Measurements from ENCODE around the gene CLTCL1. TPM values are rescaled to one million over a fixed set of nuclear protein-coding genes. Genes with fewer than 3 reads are reported as not detected.
A peak's percentile ranks its signal among the peaks of the same experiment; 100 is the strongest.

CLTCL1 gene
- total and polyA plus RNA-seq, 4 donors = 12.3 to 20.9 (median 15.7) TPM

DNA sequence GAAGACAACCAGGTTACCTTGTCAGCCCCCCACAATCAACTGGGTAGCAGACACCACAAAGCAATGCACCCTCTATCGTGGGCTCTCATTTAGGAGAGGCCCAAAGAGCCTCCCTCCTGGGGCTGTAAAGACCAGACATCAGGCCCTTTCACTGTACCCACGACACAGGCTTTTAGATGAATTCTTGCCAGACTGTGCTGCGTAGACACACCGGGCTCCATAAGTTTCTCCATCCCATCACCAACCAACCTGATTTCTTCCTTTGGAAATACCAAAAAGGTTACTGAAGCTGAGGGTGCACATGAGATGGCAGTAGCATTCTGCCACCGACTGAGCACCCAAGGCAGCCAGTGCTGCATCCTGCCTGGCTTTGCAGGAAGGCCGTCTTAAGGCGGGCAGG is 66.5 kb downstream of the CLTCL1 start:
- H3K9me3 ChIP-seq (ENCODE audit: control insufficient read depth, insufficient read depth, low read length) = no peaks in the 10 kb centered on the region
- no peaks in the 10 kb centered on the region for H3K27me3 ChIP-seq (ENCODE audit: control insufficient read depth, insufficient read depth, low read length)
- H3K4me1 ChIP-seq (ENCODE audit: control insufficient read depth, insufficient read depth, low read length) = no peaks in the 10 kb centered on the region
- peaks cover 42% of the 10 kb centered on the region for H3K36me3 ChIP-seq (ENCODE audit: control insufficient read depth, insufficient read depth, low read length)
- no peak overlapping the region for H3K27ac ChIP-seq (ENCODE audit: low read depth, low read length)
- DNase-seq (ENCODE audit: low read depth in 4 of 6, low spot score in 6 of 6) = no peak
- WGBS (ENCODE audit: insufficient coverage) = 97% methylated on average over 7 of the region's 7 CpGs
- H3K4me3 ChIP-seq (ENCODE audit: low read depth, low read length) = no peak overlapping the region

DNA sequence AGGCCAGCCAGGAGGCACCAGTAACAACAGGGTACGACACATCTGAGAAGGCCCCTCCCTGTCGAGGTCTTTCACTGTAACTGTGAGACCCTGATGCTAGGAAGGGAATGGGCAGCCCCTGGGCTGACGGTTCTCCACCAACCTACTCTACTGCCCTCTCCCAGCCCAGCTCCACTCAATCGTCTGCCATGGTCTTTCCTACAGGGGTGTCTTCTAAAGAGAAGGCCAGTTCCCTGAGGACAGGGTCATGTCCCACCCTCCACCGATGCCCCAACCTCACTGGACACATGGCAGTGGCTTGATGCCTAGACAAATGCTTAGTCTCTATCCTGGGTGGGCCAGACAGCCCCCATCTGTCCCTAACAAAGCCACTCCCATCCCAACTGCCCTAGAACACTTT is 67.0 kb downstream of the CLTCL1 start:
- DNase-seq (ENCODE audit: low read depth in 4 of 6, low spot score in 6 of 6) = no peak
- 94% methylated on average over 5 of the region's 5 CpGs for WGBS (ENCODE audit: insufficient coverage)
- H3K4me3 ChIP-seq (ENCODE audit: low read depth, low read length) = no peak overlapping the region
- no peaks in the 10 kb centered on the region for H3K9me3 ChIP-seq (ENCODE audit: control insufficient read depth, insufficient read depth, low read length)
- no peaks in the 10 kb centered on the region for H3K4me1 ChIP-seq (ENCODE audit: control insufficient read depth, insufficient read depth, low read length)
- peaks cover 44% of the 10 kb centered on the region for H3K36me3 ChIP-seq (ENCODE audit: control insufficient read depth, insufficient read depth, low read length)
- no peaks in the 10 kb centered on the region for H3K27me3 ChIP-seq (ENCODE audit: control insufficient read depth, insufficient read depth, low read length)
- no peak overlapping the region for H3K27ac ChIP-seq (ENCODE audit: low read depth, low read length)

DNA sequence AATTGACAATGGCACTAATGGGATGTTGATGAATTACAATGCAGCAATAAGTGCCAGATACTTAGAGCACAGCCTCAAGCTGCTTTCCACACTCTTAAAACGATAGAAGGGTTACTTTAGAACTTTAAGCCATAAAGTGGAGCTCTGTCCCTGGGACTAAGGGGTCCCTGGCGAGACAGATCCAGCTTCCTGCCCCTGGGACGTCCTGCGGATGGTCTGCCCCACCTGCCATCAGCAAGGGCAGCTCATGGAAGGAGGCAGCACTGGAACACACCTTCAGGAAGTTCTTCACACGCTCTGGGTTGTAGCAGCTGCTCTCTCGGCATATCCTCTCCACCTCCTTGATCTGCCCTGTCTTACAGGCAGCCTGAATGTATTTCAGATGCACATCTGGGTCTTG is 67.9 kb downstream of the CLTCL1 start:
- 97% methylated on average over 5 of the region's 6 CpGs for WGBS (ENCODE audit: insufficient coverage)
- DNase-seq (ENCODE audit: low read depth in 4 of 6, low spot score in 6 of 6) = no peak

DNA sequence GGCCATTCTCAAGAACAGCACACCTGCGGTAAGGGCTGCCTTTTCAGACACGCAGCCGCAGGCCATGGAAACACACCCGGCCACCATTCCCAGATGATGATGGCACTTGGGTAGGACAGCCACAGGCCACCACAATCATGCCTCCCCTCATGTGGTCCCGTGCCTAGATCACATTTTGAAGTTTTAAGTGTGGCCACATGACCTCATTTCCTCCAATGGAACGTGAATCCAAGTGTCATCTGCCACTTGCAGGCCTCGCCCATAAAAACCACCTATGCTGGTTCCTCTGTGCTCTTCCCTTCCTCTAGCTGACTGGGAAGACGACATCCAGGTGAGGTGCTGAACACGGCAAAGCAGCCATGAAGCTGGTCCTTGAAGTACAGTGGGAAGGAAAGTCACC is 68.4 kb downstream of the CLTCL1 start:
- peaks cover 44% of the 10 kb centered on the region for H3K36me3 ChIP-seq (ENCODE audit: control insufficient read depth, insufficient read depth, low read length)
- no peak for DNase-seq (ENCODE audit: low read depth in 4 of 6, low spot score in 6 of 6)
- no peaks in the 10 kb centered on the region for H3K4me1 ChIP-seq (ENCODE audit: control insufficient read depth, insufficient read depth, low read length)
- no peaks in the 10 kb centered on the region for H3K9me3 ChIP-seq (ENCODE audit: control insufficient read depth, insufficient read depth, low read length)
- H3K27me3 ChIP-seq (ENCODE audit: control insufficient read depth, insufficient read depth, low read length) = no peaks in the 10 kb centered on the region
- H3K4me3 ChIP-seq (ENCODE audit: low read depth, low read length) = no peak overlapping the region
- no peak overlapping the region for H3K27ac ChIP-seq (ENCODE audit: low read depth, low read length)
- whole genome bisulfite sequencing (ENCODE audit: insufficient coverage) = 90% methylated on average over 9 of the region's 9 CpGs

More for the DNA sequence above, 67.9 kb downstream of the CLTCL1 start:
- Histone ChIP-seq H3K4me1 (ENCODE audit: control insufficient read depth, insufficient read depth, low read length) (no peaks in the 10 kb centered on the region), H3K27me3 (ENCODE audit: control insufficient read depth, insufficient read depth, low read length) (no peaks in the 10 kb centered on the region), H3K27ac (ENCODE audit: low read depth, low read length) (no peak overlapping the region), H3K9me3 (ENCODE audit: control insufficient read depth, insufficient read depth, low read length) (no peaks in the 10 kb centered on the region), H3K4me3 (ENCODE audit: low read depth, low read length) (no peak overlapping the region), H3K36me3 (ENCODE audit: control insufficient read depth, insufficient read depth, low read length) (peaks cover 44% of the 10 kb centered on the region)

DNA sequence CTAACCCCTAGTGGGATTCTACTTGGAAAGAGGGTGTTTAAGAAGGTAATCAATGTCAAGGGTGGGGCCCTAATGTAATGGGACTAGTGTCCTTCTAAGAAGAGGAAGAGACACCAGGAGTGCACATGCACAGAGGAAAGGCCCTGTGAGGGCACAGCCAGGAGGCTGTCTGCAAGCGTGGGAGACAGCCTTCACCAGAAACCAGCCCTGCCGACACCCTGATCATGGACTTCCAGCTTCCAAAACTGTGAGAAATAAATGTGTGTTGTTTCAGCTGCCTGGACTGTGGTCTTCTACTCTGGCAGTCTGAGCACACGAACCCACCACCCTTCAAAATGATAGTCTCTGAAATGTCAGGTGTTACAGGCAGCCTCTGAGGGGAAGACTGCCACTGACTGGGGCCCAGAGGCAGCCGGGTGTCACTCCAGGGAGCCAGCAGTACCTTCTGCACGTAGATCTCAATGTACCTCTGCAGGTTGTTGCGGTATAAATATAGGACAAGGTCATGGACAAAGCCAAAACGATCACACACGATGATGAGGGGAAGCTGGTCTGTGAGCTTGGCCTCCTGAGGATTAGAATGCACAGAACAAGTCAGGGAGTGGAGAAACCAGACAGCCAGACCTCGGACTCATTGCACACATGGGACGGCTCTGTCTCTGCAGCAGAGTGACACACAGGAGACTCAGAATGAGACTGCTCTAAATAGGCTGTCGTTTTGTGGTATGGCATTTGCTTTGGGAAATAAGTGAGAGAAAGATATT is 69.1 kb downstream of the CLTCL1 start:
- Histone ChIP-seq H3K36me3 (ENCODE audit: control insufficient read depth, insufficient read depth, low read length) (peaks cover 42% of the 10 kb centered on the region), H3K4me3 (ENCODE audit: low read depth, low read length) (no peak overlapping the region), H3K4me1 (ENCODE audit: control insufficient read depth, insufficient read depth, low read length) (no peaks in the 10 kb centered on the region), H3K27ac (ENCODE audit: low read depth, low read length) (no peak overlapping the region), H3K9me3 (ENCODE audit: control insufficient read depth, insufficient read depth, low read length) (no peaks in the 10 kb centered on the region), H3K27me3 (ENCODE audit: control insufficient read depth, insufficient read depth, low read length) (no peaks in the 10 kb centered on the region)
- no peak for DNase-seq (ENCODE audit: low read depth in 4 of 6, low spot score in 6 of 6)
- WGBS (ENCODE audit: insufficient coverage) = 95% methylated on average over 10 of the region's 11 CpGs

DNA sequence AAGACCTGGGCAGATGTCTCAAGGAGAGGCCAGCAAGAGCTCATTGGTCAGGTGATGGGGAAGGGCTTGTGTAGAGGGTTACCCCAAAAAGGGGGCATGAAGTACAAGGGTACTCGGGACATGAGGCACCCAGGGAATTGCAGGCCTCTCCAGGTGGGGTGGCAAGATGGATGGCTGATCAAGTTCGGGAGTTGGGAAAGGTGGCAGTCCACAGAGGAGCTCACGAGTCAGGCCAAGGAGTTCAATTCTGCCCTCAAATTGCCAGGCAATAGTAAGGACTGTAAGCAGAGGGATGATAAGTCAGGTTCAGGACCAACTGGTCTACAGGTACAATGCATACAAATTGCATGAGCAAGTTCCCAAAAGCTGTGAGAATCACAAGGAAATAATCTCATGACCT is 70.7 kb downstream of the CLTCL1 start:
- Histone ChIP-seq H3K4me1 (ENCODE audit: control insufficient read depth, insufficient read depth, low read length) (no peaks in the 10 kb centered on the region), H3K27me3 (ENCODE audit: control insufficient read depth, insufficient read depth, low read length) (no peaks in the 10 kb centered on the region), H3K36me3 (ENCODE audit: control insufficient read depth, insufficient read depth, low read length) (peaks cover 41% of the 10 kb centered on the region), H3K27ac (ENCODE audit: low read depth, low read length) (no peak overlapping the region), H3K4me3 (ENCODE audit: low read depth, low read length) (no peak overlapping the region), H3K9me3 (ENCODE audit: control insufficient read depth, insufficient read depth, low read length) (no peaks in the 10 kb centered on the region)
- 88% methylated on average over 3 of the region's 3 CpGs for WGBS (ENCODE audit: insufficient coverage)
- no peak for DNase-seq (ENCODE audit: low read depth in 4 of 6, low spot score in 6 of 6)

DNA sequence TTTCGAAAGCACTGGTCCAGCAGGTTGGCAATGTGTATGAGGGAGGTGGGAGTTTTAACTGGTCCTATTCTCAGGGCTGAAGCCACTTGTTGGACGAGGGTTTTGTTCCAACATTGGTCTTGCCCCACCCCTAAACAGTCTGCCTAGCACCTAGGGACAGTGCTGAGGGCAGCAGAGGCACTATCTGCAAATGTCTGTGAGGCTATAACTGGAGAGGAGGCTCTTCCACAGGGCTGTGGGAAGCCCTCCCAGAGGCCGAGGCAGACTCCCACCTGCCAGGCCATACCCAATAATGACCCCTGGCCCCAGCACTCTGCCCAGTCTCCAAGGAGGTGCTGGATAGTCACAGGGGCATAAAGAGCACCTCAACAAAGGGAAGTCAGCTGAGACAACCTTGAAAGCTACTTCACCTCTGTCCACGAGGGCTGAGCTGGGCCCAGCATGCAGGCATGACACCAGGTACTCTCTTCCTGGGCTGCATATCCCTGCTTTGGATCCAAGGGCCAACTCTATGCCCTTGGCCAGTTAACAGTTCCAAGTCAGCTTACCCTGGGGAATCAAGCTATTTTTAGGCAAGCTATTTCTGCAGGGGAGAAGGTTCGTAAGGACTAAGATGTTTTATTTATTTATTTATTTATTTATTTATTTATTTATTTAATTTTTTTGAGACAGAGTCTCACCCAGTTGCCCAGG is 72.8 kb downstream of the CLTCL1 start:
- 77% methylated on average over 4 of the region's 5 CpGs for WGBS (ENCODE audit: insufficient coverage)
- H3K4me3 ChIP-seq (ENCODE audit: low read depth, low read length) = no peak overlapping the region
- no peaks in the 10 kb centered on the region for H3K27me3 ChIP-seq (ENCODE audit: control insufficient read depth, insufficient read depth, low read length)
- H3K36me3 ChIP-seq (ENCODE audit: control insufficient read depth, insufficient read depth, low read length) = peaks cover 35% of the 10 kb centered on the region
- H3K27ac ChIP-seq (ENCODE audit: low read depth, low read length) = no peak overlapping the region
- DNase-seq (ENCODE audit: low read depth in 4 of 6, low spot score in 6 of 6) = no peak
- no peaks in the 10 kb centered on the region for H3K4me1 ChIP-seq (ENCODE audit: control insufficient read depth, insufficient read depth, low read length)
- H3K9me3 ChIP-seq (ENCODE audit: control insufficient read depth, insufficient read depth, low read length) = no peaks in the 10 kb centered on the region

DNA sequence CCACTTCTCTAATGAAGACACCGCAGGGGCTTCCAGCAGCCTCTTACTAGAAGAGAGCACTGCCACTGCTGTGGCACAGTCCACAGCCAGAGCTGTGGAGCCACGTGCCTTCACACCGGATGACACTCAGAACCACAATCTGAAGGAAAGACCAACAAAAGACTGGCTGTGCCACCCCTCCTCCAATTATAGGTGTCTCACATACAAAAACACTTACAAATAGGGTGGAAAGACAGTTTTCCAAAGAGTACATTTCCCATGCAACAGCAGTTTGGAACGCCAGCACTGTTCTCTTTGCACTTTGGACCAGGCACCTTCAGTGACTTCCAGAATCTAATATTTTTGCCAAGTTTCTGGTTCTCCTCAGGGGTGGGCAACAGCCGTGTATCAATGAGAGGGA is 74.9 kb downstream of the CLTCL1 start:
- H3K36me3 ChIP-seq (ENCODE audit: control insufficient read depth, insufficient read depth, low read length) = peaks cover 21% of the 10 kb centered on the region
- no peaks in the 10 kb centered on the region for H3K4me1 ChIP-seq (ENCODE audit: control insufficient read depth, insufficient read depth, low read length)
- no peaks in the 10 kb centered on the region for H3K27me3 ChIP-seq (ENCODE audit: control insufficient read depth, insufficient read depth, low read length)
- H3K27ac ChIP-seq (ENCODE audit: low read depth, low read length) = no peak overlapping the region
- 90% methylated on average over 4 of the region's 5 CpGs for WGBS (ENCODE audit: insufficient coverage)
- no peaks in the 10 kb centered on the region for H3K9me3 ChIP-seq (ENCODE audit: control insufficient read depth, insufficient read depth, low read length)
- H3K4me3 ChIP-seq (ENCODE audit: low read depth, low read length) = no peak overlapping the region
- DNase-seq (ENCODE audit: low read depth in 4 of 6, low spot score in 6 of 6) = no peak

DNA sequence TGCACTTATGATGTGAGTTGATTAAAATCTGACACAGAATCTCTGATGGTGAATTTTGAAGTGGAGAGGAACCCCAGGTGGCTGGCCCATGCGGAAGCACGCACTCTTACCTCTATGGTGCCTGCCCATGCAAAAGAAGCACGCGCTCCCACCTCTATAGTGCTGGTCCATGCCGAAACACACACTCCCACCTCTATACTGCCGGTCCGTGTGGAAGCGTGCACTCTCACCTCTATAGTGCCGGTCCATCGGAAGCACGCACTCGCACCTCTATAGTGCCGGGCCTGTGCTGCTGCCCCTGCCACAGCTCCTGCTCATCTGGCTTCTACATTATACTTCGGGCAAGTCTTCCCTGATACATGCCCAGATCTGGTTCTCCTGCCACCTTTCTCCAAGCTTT is 76.2 kb downstream of the CLTCL1 start:
- 97% methylated on average over 14 of the region's 14 CpGs for WGBS (ENCODE audit: insufficient coverage)
- Histone ChIP-seq H3K27me3 (ENCODE audit: control insufficient read depth, insufficient read depth, low read length) (no peaks in the 10 kb centered on the region), H3K9me3 (ENCODE audit: control insufficient read depth, insufficient read depth, low read length) (no peaks in the 10 kb centered on the region), H3K4me3 (ENCODE audit: low read depth, low read length) (no peak overlapping the region), H3K27ac (ENCODE audit: low read depth, low read length) (no peak overlapping the region), H3K4me1 (ENCODE audit: control insufficient read depth, insufficient read depth, low read length) (no peaks in the 10 kb centered on the region), H3K36me3 (ENCODE audit: control insufficient read depth, insufficient read depth, low read length) (peaks cover 11% of the 10 kb centered on the region)
- DNase-seq (ENCODE audit: low read depth in 4 of 6, low spot score in 6 of 6) = no peak

DNA sequence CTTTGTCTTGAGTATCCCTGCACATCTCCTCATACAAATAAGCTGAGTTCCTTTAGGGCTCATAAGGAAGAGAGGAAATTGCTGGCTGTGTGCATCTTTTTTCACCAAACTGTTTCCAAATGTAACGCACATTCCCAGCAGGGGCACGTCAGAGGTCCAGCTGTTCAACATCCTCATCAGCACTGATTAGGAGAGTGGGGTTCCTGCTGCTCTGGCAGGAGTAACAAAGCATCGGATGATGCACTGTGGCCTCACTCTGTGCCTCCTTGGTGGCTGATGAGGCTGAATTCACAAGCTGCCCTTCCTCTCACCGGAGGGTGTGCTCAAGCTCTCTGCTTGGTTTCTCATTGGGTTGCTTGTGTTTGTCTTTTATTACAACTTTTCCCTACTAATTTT is 77.4 kb downstream of the CLTCL1 start:
- Histone ChIP-seq H3K27me3 (ENCODE audit: control insufficient read depth, insufficient read depth, low read length) (no peaks in the 10 kb centered on the region), H3K4me3 (ENCODE audit: low read depth, low read length) (no peak overlapping the region), H3K9me3 (ENCODE audit: control insufficient read depth, insufficient read depth, low read length) (no peaks in the 10 kb centered on the region), H3K4me1 (ENCODE audit: control insufficient read depth, insufficient read depth, low read length) (no peaks in the 10 kb centered on the region), H3K27ac (ENCODE audit: low read depth, low read length) (no peak overlapping the region), H3K36me3 (ENCODE audit: control insufficient read depth, insufficient read depth, low read length) (peaks cover 20% of the 10 kb centered on the region)
- peak in 3 of 6 donors; percentile 7 to 76 (median 14) for DNase-seq (ENCODE audit: low read depth in 4 of 6, low spot score in 6 of 6)
- 26% methylated on average over 3 of the region's 4 CpGs for WGBS (ENCODE audit: insufficient coverage)

Measured in spinal cord (tissue), 10 donors.